B cell (primary cell): ENCODE results near the gene STAG1.

Experiments used
- CTCF ChIP-seq: fragments of 200-600 bp; IDR thresholded peaks from one replicate; pipeline ENCODE4 v1.8.0; 2022; ENCODE audit warnings: antibody characterized with exemption, mild to moderate bottlenecking
- EZH2 ChIP-seq: IDR thresholded peaks from 2 replicates; pipeline ENCODE4 v1.6.1; 2012; ENCODE audit warnings: borderline replicate concordance, low read depth, mild to moderate bottlenecking, moderate library complexity, low read length; ENCODE audit not compliant: insufficient read depth, poor library complexity, severe bottlenecking

- TF ChIP-seq CTCF (no peak), EZH2 (no peak)
These were observed 440.9 kb downstream of the STAG1 start for GRCh38 chr3:136311261-136311660.
